GM15510 (cell line): ENCODE data around the gene RHBDL2.

Source experiments
- POLR2A ChIP-seq: IDR thresholded peaks from 3 replicates; pipeline ENCODE4 v1.6.1; 2011; ENCODE audit warnings: borderline replicate concordance; ENCODE audit not compliant: insufficient read length; ENCODE audit errors: extremely low read depth

RHBDL2 gene

DNA sequence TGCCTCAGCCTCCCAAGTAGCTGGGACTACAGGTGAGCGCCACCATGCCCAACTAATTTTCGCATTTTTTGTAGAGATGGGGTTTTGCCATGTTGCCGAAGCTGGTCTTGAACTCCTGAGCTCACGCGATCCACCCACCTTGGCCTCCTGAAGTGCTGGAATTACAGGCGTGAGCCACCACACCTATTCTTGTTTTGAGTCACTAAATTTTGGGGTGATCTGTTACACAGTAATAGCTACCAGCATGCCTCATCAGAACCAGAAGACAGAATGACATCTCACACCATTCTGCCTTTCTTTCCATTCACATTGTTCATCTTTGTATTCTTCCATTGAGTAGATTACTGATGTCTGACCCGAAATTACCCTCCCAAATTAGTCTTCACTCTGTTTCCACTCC, 9.1 kb downstream of the RHBDL2 start:
- TF ChIP-seq POLR2A = no peak

DNA sequence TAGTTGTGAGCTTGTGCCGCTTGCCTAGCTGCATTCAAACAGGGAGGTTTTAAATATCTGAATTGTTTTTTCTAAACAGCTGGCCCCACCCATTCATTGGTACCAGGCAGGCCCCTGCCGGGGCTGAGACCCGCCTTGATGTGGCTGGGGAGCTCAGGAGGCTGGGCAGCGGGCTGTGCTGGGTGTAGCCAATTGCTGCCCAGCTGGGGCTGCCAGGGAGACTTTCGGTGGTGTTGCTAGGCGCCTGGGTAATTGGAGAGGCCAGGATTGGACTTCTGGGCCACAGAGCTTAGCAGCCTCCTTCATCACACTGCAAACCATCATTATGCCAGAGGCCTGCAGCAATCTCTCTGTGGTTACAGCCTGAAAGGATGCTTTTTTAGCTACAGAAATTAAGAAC, 12.2 kb downstream of the RHBDL2 start:
- no peak for TF ChIP-seq POLR2A

GRCh38 chr1:38929054-38929453, 12.6 kb downstream of the RHBDL2 start:
- TF ChIP-seq POLR2A = no peak

- TF ChIP-seq POLR2A = no peak
These were observed 15.5 kb downstream of the RHBDL2 start for GRCh38 chr1:38926091-38926490.

DNA sequence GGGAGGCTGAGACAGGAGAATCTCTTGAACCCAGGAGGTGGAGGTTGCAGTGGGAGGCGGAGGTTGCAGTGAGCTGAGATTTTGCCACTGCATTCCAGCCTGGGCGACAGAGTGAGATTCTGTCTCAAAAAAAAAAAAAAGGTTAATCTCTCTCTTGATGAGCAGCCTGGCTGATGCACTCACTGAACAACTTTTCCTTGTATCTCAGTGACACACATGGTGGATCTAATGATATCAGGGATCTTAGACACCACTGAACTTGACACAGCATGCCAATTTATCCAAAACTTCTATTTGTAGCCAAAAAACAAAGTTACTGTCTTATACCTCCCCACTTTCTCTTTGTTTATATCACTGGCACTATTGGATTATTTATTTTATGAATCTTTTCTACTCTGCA, 16.2 kb downstream of the RHBDL2 start:
- no peak for TF ChIP-seq POLR2A

DNA sequence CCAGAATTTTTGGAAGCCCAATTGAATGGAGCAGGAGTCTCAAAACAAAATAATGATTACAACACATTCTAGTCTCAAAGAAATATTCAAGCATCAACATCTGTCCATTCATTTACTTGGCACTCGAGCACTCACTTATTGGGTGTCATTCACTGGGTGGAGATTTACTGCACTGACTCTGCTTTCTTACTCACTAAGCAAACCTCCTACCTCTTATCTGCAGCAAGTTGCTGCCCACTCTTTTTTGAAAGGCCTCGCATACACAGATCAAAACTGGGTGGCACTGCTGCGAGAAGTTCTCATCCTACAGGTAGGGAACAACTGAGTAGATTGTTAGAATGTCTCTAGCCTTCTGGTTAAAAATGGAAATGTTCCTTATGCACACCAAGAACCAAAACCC, 18.0 kb downstream of the RHBDL2 start:
- TF ChIP-seq POLR2A = no peak

DNA sequence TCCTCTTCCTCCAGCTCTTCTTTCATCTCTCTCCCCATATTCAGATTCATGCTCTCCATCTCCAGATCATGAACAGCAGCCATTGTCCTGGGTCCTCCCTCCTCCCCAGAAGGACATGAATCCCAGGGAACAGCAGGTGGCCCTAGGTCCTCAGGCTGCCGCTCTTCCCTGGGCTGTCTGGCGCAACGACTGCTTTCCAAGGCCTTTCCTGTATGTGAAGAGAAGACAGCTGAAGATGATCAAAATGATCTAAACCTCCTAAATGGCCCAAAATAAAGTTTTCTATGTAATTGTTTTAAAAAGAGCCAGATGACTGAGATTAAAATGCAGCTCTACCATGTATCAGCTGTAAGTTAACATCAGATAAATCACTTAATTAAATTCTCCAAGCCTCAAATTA, 22.5 kb downstream of the RHBDL2 start:
- no peak for TF ChIP-seq POLR2A

- no peak for TF ChIP-seq POLR2A
These were observed 23.1 kb downstream of the RHBDL2 start for GRCh38 chr1:38918568-38918967.

DNA sequence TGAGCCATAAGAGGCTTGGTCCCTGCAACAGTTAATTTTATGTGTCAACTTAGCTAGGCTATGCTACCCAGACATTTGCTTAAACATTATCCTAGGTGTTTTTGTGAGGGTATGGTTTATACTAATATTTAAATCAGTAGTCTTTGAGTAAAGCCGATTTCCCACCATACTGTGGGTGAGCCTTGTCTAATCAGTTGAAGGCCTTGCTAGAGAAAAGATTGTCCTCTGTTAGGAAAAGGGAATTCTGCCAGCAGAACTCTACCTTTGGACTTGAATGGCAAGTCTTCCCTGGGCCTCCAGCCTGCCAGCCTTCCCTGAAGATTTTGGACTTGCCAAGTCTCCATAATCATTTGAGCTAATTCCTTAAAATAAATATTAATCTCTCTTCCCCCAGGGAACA, 23.9 kb downstream of the RHBDL2 start:
- TF ChIP-seq POLR2A = no peak

DNA sequence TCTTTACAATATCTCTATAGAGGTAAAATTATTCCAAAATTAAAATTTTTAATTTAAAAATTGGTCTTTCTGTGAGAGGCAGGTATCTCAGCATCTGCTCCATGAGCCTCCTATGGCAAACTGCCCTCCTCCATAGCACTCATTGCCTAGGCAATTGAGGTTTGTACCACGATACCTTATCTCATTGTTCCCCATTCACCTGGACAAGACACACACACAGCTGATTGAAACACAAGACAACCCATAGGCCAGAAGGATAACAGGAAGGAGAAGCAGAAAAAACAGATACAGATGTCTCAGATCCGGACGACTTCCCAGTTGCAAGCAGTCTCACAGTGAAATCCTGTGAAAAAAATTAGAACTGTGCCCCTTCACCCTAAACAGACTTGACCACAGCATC, 24.3 kb downstream of the RHBDL2 start:
- no peak for TF ChIP-seq POLR2A

GRCh38 chr1:38915352-38915948, 26.2 kb downstream of the RHBDL2 start:
- TF ChIP-seq POLR2A = no peak

DNA sequence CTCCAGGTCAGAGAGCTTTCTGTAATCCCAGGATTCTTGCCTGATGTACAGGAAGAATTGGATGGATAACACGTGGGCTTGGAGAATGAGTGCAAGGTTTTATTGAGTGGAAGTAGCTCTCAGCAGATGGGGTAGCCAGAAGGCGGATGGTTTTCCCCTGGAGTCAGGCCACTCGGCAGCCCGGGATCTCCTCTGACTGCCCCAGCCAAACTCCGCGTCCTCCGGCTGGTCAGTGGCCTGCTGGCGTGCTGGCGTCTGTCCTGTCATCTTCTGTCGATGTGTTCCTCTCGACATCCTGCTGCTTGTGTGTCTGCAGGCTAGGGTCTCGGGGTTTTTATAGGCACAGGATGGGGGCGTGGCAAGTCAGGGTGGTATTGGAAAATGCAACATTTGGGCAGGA, 32.8 kb downstream of the RHBDL2 start:
- no peak for TF ChIP-seq POLR2A

- TF ChIP-seq POLR2A = no peak
These were observed 35.6 kb downstream of the RHBDL2 start for GRCh38 chr1:38905985-38906384.

GRCh38 chr1:38899560-38899959, 42.1 kb downstream of the RHBDL2 start:
- no peak for TF ChIP-seq POLR2A

- TF ChIP-seq POLR2A = no peak
These were observed 42.9 kb downstream of the RHBDL2 start for GRCh38 chr1:38898653-38899230.

DNA sequence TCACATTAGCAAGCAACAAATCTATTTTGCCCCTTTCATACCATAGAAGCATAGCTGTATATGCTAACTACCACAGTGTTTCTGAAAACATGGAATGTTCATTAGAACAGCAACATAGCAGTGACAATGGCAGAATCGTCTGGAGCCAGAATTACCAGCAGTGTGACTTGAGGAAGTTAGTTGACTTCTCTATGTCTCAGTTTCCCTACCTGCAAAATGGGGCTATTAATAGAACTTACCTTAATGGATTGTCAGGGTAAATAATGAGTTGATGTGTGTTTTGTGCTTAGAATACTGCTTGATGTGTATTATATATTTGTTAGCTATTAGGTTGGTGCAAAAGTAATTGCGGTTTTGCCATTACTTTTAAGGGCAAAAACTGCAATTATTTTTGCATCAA, 45.5 kb downstream of the RHBDL2 start:
- TF ChIP-seq POLR2A = no peak

GRCh38 chr1:38892976-38893375, 48.7 kb downstream of the RHBDL2 start:
- no peak for TF ChIP-seq POLR2A
